ENCODE results near the gene PLIN1. TPM values are rescaled to one million over a fixed set of nuclear protein-coding genes. Genes with fewer than 3 reads are reported as not detected.
A peak's percentile ranks its signal among the peaks of the same experiment; 100 is the strongest.

Gene PLIN1
- total RNA-seq (0.50 and 0.51 TPM in 2 replicates), polyA plus RNA-seq (0.02 and 0.06 TPM in 2 replicates), polyA minus RNA-seq (ENCODE audit: low replicate concordance) (not detected in 2 replicates)
- not detected in 2 replicates for polyA plus RNA-seq (2012)

- H3K4me2 ChIP-seq (ENCODE audit: extremely low read depth, insufficient read depth, low read length): no peak within 1 kb of the TSS
- H3K4me1 ChIP-seq (ENCODE audit: control insufficient read depth, extremely low read depth, insufficient read depth, low read length): no peaks in the 10 kb centered on the region
- H3K4me3 ChIP-seq (replicated peaks in 1 of 4; ENCODE audit: control extremely low read depth in 1 of 4, insufficient read depth in 1 of 4, low read depth in 3 of 4, low read length in 4 of 4): no peak within 1 kb of the TSS
- TF ChIP-seq CTCF (conservative IDR thresholded peaks at IDR 0.05 in 1 of 2, IDR thresholded peaks at IDR 0.05 in 1 of 2; ENCODE audit: low read depth in 1 of 2, low read length in 2 of 2): no peak
- no peak for TF ChIP-seq EZH2 (IDR thresholded peaks at IDR 0.05; ENCODE audit: low read length, missing control alignments)
- DNase-seq (ENCODE audit: low read depth in 2 of 2): no peak
- H3K27ac ChIP-seq (ENCODE audit: insufficient read depth, low read length): no peak within 1 kb of the TSS
- no peaks in the 10 kb centered on the region for H3K27me3 ChIP-seq (ENCODE audit: control insufficient read depth, insufficient read depth, low read length)
- no peak within 1 kb of the TSS for H2AFZ ChIP-seq (ENCODE audit: low read length)
- no peak within 1 kb of the TSS for H3K9ac ChIP-seq (ENCODE audit: insufficient read depth, low read length)
- no peaks in the 10 kb centered on the region for H3K9me3 ChIP-seq (ENCODE audit: control insufficient read depth, insufficient read depth, low read depth, low read length)
- no peaks in the 10 kb centered on the region for H4K20me1 ChIP-seq (ENCODE audit: control insufficient read depth, extremely low read depth, insufficient read depth, low read length)
- H3K36me3 ChIP-seq (ENCODE audit: control insufficient read depth, insufficient read depth, low read length): no peaks in the 10 kb centered on the region
- no peaks in the 10 kb centered on the region for H3K79me2 ChIP-seq (ENCODE audit: control insufficient read depth, insufficient read depth, low read length)
Measured at GRCh38 chr15:89679212-89679611, at the start of gene PLIN1. Gene PLIN1 (minus strand): TSS chr15:89679367. CDS start chr15:89677489, 1,878 bp downstream.

- peaks cover 19% of the 10 kb centered on the region for H3K27me3 ChIP-seq (ENCODE audit: control insufficient read depth, insufficient read depth, low read length)
- no peaks in the 10 kb centered on the region for H3K79me2 ChIP-seq (ENCODE audit: control insufficient read depth, insufficient read depth, low read length)
- H4K20me1 ChIP-seq (ENCODE audit: control insufficient read depth, extremely low read depth, insufficient read depth, low read length): no peaks in the 10 kb centered on the region
- H3K27ac ChIP-seq (ENCODE audit: insufficient read depth, low read length): no peak overlapping the region
- H3K9ac ChIP-seq (ENCODE audit: insufficient read depth, low read length): no peak overlapping the region
- H3K9me3 ChIP-seq (ENCODE audit: control insufficient read depth, insufficient read depth, low read depth, low read length): no peaks in the 10 kb centered on the region
- H2AFZ ChIP-seq (ENCODE audit: low read length): no peak overlapping the region
- H3K36me3 ChIP-seq (ENCODE audit: control insufficient read depth, insufficient read depth, low read length): no peaks in the 10 kb centered on the region
- H3K4me2 ChIP-seq (ENCODE audit: extremely low read depth, insufficient read depth, low read length): no peak overlapping the region
- no peak overlapping the region for H3K4me3 ChIP-seq (replicated peaks in 1 of 4; ENCODE audit: control extremely low read depth in 1 of 4, insufficient read depth in 1 of 4, low read depth in 3 of 4, low read length in 4 of 4)
- DNase-seq (ENCODE audit: low read depth in 2 of 2): peak; percentile 14 to 17
- no peak for TF ChIP-seq EZH2 (IDR thresholded peaks at IDR 0.05; ENCODE audit: low read length, missing control alignments)
- TF ChIP-seq CTCF (conservative IDR thresholded peaks at IDR 0.05 in 1 of 2, IDR thresholded peaks at IDR 0.05 in 1 of 2; ENCODE audit: low read depth in 1 of 2, low read length in 2 of 2): no peak
- H3K4me1 ChIP-seq (ENCODE audit: control insufficient read depth, extremely low read depth, insufficient read depth, low read length): no peaks in the 10 kb centered on the region
Measured at GRCh38 chr15:89728254-89728653, 49.1 kb upstream of the PLIN1 start.

- Histone ChIP-seq H3K36me3 (ENCODE audit: control insufficient read depth, insufficient read depth, low read length) (no peaks in the 10 kb centered on the region), H3K4me3 (replicated peaks in 1 of 4; ENCODE audit: control extremely low read depth in 1 of 4, insufficient read depth in 1 of 4, low read depth in 3 of 4, low read length in 4 of 4) (no peak overlapping the region), H3K4me1 (ENCODE audit: control insufficient read depth, extremely low read depth, insufficient read depth, low read length) (no peaks in the 10 kb centered on the region), H3K9me3 (ENCODE audit: control insufficient read depth, insufficient read depth, low read depth, low read length) (no peaks in the 10 kb centered on the region), H4K20me1 (ENCODE audit: control insufficient read depth, extremely low read depth, insufficient read depth, low read length) (no peaks in the 10 kb centered on the region), H3K79me2 (ENCODE audit: control insufficient read depth, insufficient read depth, low read length) (no peaks in the 10 kb centered on the region), H3K9ac (ENCODE audit: insufficient read depth, low read length) (no peak overlapping the region), H3K27ac (ENCODE audit: insufficient read depth, low read length) (no peak overlapping the region), H3K4me2 (ENCODE audit: extremely low read depth, insufficient read depth, low read length) (no peak overlapping the region), H2AFZ (ENCODE audit: low read length) (no peak overlapping the region), H3K27me3 (ENCODE audit: control insufficient read depth, insufficient read depth, low read length) (peaks cover 19% of the 10 kb centered on the region)
- no peak for TF ChIP-seq EZH2 (IDR thresholded peaks at IDR 0.05; ENCODE audit: low read length, missing control alignments)
- no peak for TF ChIP-seq CTCF (conservative IDR thresholded peaks at IDR 0.05 in 1 of 2, IDR thresholded peaks at IDR 0.05 in 1 of 2; ENCODE audit: low read depth in 1 of 2, low read length in 2 of 2)
- no peak for DNase-seq (ENCODE audit: low read depth in 2 of 2)
Measured at GRCh38 chr15:89725064-89725463, 45.9 kb upstream of the PLIN1 start.
